Stimulated activated CD8-positive, alpha-beta memory T cell treated with anti-CD3 and anti-CD28 coated beads, Interleukin-15, amount 100 ng/mL, for 4 hours (primary cell): ENCODE results near the gene MIA.
"Not testable (repeated sequence)": the region's sequence is repeated elsewhere in the genome, so short reads cannot be mapped to it uniquely, and the experiment has no call there.

ENCODE experiments used
- DNase-seq, 2 donors: peaks; one replicate each; pipeline ENCODE4 v3.0.0-alpha.2; 2020; ENCODE audit warnings: low read depth in 2 of 2

MIA gene

GRCh38 chr19:40819479-40820234 lies 44.3 kb downstream of the MIA start:
- DNase-seq: not testable (repeated sequence)

DNA sequence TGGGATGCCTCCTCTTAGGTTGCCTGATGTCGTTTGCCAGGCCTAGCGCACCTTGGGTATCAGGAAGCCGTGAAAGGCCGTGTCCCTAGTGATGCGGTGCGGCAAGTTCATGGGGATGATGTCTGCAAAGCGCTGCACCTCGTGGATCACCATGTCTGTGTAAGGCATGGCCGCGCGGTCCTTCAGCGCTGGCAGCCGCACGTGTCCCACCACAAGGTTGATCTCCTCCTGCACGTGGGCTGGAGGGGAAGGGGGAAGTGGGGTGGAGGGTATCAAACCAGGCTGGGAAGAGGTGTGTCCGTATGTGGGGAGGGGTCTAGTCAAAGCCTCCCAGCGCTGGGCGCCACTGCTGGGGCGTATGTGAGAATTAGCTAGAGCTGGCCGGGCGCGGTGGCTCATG lies 46.8 kb downstream of the MIA start:
- no peak for DNase-seq

DNA sequence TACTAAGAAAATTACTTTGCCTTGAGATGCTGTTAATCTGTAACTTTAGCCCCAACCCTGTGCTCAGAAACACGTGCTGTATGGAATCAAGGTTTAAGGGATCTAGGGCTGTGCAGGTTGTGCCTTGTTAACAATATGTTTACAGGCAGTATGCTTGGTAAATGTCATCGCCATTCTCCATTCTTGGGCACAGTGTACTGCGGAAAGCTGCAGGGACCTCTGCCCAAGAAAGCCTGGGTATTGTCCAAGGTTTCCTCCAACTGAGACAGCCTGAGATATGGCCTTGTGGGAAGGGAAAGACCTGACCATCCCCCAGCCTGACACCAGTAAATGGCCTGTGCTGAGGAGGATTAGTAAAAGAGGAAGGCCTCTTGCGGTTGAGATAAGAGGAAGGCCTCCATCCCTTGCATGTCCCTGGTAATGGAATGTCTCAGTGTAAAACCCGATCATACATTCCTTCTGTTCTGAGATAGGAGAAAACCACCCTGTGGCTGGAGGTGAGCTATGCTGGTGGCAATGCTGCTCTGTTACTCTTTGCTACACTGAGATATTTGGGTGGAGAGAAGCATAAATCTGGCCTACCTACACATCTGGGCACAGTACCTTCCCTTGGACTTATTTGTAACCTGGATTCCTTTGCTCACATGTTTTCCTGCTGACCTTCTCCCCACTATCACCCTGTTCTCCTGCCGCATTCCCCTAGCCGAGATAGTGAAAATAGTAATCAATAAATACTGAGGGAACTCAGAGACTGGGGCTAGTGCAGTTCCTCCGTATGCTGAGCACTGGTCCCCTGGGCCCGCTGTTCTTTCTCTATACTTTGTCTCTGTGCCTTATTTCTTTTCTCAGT lies 47.6 kb downstream of the MIA start:
- not testable (repeated sequence) for DNase-seq

GRCh38 chr19:40824916-40825315 lies 49.6 kb downstream of the MIA start:
- not testable (repeated sequence) for DNase-seq

- not testable (repeated sequence) for DNase-seq
Observed at GRCh38 chr19:40825460-40826095, 50.3 kb downstream of the MIA start.

GRCh38 chr19:40826312-40826698 lies 51.0 kb downstream of the MIA start:
- DNase-seq: not testable (repeated sequence)

GRCh38 chr19:40826699-40827385 lies 51.5 kb downstream of the MIA start:
- peak in 1 of 2 donors; percentile 46 for DNase-seq
